ENCODE results near the gene ENPEP.

The ENPEP gene

DNA sequence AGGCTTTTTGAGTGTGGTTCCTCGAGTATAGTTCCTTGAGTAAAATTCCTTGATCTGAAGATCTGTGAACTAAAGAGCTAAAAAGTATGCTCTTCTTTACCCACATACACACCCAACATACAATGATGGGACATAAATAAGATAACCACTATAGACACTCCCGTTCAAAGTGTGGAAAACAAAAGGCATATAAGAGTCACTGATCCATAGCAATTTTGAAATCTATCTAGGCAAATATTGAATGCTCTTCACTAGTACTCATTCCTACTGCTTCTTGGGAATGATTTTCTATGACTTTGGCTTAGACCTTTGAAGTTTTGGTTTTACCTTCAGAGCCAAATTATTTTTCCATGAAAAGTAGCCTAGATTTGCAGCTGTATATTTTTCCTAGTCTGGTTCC lies 120.5 kb downstream of the ENPEP start:
- DNase-seq (ENCODE audit: low read depth in 1 of 2, low spot score in 1 of 2): no peak

DNA sequence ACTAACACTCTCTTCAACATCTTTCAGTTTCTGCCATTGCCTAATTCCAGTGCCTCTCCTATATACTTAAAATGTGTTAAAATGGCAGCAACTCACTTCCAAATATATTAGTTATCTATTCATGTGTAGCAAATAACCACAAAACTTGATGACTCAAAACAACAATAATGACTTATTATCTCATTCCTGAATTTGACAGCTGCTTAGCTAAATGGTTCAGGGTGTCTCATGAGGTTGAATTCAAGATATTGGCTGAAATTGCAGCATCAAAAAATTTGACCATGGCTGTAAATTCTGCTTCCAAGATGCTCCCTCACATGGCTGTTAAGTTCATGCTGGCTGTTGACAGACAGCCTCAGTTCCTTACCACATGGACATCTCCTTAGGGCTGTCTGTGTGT lies 121.6 kb downstream of the ENPEP start:
- DNase-seq (ENCODE audit: low read depth in 1 of 2, low spot score in 1 of 2): no peak

DNA sequence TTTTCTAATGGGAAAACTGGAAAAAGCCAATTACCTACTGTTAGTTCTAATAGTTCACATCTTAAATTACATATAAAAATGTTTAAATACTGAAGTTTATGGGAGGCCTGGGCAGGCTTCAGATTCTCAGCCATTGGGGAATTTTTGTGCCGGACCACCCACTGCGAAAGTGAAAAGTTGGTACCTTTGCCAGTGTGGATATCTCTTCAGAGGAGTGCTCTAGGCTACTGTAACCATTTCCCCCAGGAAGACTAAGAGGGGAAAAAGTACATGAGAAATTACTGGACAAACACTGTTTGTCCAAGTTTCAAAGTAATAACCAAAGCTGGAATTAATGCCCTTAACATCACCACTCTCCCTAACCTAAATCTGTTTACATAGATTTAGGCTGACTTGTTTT lies 126.1 kb downstream of the ENPEP start:
- DNase-seq (ENCODE audit: low read depth in 1 of 2, low spot score in 1 of 2): no peak

DNA sequence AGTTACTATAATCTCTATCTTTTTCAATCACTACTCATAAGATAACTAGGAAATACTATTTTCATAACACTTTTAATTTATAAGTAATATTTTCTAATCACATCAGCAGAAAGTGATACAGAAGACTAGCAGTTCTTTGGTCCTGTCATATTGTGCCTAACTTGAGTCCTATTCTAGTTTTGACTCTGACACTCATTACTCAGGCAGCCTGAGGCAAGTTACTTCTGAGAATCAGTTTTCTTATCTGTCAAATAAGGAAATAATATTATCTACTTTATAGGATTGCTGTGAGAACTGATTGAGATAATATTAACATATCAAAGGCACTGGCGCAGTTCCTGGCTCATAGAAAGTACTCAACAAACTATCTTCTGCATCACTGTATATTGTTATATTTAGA lies 129.1 kb downstream of the ENPEP start:
- DNase-seq (ENCODE audit: low read depth in 1 of 2, low spot score in 1 of 2): no peak

DNA sequence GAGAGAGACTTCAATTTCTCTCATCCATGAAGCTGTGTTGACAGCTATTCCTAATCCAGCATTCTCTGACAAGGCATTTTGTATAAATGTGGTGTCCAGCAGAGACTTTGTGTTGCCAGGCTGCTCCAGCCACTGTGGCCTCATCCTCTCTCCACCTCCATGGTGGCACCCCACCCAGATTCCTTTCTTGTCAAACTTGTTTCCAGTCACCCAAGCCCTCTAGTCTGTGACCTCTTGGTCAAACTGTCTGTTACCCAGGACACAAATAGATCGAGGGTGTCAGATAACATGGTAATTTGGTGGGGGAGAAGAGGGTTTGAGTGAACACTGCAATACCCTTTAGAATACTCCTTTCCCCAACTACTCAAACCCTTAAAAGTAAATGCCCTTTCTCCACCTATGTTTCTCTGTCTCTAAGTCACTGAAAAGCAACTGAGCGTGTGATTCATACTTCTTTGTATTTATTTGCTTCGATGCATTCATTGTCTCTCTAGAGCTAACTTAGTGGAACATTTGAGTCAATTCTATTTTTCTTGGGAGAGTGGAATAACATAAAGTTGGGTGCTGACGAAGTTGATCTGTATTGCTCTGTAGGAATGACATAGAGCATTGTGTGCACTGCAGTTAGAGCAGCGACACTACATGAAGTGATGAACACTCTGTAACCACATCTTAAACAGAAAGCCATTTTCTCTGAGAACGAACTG lies 133.2 kb downstream of the ENPEP start:
- no peak for DNase-seq (ENCODE audit: low read depth in 1 of 2, low spot score in 1 of 2)

DNA sequence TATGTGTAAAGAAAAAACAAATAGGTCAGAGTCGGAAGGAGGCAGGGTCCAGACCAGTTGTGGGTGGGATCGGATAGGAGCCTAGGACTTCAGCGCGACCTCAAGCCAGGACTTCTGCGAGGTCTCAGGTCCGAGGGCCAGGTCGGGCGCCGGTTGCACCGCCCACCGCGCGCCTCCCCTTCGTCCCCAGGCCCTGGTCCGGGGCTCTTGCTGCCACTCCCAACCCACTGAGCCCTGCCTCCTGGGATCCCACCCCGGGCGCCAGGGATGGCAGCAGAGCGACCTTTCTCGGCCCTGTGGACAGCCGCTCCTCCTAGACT lies 134.6 kb downstream of the ENPEP start:
- no peak for DNase-seq (ENCODE audit: low read depth in 1 of 2, low spot score in 1 of 2)

DNA sequence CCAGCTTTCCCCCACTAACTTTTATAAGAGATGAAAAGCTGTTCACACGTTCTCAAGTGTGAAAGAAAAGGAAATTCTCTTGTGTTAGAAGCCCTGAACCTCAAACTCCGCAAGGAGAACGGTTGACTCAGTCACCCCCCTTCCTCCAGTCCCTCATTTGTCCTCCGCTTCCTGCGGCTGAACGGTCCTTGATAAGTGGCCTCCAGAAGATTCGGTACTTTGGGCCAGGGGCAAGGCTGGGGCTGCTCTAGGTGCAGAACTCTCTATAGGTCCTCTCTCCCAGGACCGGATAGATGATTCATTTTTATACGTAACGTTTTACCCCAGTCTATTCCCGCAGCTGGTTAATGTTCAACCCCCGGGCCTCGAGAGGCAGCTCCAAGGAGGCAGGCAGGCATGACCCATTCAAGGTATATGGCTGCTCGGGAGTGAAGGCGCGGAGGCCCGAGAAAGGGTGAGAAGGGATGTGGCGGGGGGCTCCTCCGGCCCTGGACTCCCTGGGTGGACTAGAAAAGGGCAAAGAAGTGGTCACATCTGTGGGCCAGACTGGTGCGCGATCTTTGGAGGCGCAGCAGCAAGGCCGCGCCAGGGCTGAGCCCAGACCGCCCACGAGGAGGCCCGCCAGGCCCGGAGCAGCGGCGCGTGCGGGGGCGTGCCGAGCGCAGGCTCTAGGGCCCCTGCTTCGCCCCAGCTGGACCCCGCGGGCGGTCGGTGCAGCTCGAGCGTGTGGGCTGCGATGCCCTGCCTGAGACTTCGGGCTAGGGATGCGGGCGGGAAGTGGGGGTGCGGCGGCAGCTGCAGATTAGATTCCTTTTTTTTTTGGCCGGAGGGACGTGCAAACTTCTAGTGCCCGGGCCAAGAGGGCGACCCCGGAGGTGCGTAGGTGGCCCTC lies 135.2 kb downstream of the ENPEP start:
- no peak for DNase-seq (ENCODE audit: low read depth in 1 of 2, low spot score in 1 of 2)

DNA sequence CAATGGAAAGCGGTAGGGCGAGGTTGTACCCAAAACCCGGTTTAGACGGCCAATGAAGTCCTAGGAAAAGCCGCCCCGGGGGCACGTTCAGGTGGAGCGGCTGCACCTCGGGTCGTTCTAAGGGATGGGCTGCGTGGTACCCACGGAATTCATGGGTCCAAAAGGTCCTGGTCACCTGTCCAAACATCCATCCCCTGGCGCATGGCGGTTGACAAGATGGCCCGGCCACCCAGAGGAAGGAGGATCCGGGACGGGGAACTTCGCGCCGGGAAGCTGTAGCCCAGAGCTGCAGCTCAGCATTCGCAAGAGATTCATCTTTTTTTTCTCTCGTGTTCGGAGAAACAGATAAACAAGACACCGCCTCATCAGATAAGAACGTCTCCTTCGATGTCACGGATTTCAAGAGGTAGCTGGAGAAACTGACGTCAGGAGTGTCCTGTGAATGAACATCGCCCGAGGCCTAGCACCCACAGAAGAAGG lies 136.1 kb downstream of the ENPEP start:
- DNase-seq (ENCODE audit: low read depth in 1 of 2, low spot score in 1 of 2): no peak

DNA sequence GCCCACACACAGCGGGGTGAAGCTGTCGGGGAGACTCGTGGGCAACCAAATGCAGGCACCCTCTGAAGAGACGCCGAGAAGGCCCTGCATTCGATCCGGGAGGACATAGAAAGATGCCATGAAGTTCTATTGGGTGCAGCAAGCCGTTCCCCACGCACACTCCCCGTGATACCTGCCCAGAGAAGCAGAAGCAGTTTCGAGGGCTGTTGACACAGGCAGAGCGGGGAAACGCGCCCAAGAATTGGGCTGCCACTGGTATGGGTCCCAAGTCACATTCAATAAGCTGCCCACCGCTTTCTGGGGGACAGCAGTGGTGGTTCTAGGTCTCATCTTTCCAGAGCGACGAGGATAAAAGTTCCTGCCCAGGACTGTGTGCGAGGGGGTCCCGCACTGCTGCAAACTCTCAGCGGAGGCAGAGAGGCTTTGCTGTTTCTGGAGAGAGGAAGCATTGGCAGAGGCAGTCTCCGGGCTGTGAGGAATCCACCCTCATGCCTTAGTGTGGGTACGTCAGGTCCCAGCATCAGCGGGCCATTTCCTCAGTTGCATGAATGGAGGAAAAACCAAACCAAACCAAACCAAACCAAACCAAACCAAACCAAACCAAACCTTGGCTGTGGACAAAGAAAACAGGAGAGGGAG lies 136.8 kb downstream of the ENPEP start:
- no peak for DNase-seq (ENCODE audit: low read depth in 1 of 2, low spot score in 1 of 2)

DNA sequence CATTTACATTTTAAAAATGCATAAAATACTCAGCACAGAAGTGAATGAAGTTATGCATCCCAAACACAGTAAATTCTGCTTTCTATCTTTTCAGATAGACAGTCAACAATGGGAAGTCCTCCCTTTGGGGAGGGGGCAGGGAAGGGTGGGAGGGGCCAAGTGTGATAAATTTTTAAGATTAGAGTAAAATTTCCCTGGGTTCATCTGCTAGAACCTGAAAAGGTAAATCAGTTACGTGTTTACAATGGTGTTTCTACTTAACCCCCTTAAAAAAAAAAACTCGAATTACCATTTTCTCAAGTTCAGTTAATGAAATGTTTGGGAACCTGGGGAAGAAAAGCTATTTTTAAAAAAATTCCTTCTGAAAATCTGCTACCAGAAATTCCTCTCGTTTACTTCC lies 137.8 kb downstream of the ENPEP start:
- no peak for DNase-seq (ENCODE audit: low read depth in 1 of 2, low spot score in 1 of 2)

DNA sequence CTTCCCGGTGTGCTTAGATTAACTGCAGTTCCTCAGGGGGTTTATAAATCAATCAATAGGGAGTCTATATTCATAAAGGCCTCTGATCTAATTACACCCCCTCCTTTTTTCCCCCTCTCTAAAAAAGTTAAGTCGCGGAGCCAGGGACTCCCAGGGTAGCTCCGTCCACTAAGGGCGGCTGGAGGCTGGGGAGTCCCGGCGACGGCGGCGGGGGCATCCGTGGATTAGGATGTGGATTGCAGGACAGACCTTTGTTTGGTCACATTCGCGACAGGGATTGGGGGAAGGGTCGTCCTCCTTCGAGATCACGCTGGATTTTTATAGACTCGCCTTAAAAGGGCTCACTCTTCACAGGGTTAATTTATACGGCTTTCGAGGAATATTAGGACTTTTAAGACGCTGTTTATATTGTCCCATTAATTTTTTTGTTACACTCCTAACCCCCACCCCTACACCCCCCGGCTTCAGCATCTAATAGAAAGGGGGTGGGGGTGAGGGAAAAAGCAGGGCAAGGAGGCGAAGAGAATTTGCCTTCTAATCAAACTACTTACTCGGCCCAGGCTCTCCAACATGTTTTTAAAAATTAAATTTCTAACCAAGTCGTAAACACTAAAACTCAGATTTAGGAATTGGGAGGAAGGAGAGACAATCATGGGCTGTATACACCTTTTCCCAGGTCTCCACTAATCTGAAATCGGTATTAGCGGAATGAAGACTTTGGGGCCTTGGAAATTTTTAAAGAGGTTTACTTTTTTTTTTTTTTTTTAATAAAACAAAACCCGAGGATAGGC lies 138.4 kb downstream of the ENPEP start:
- no peak for DNase-seq (ENCODE audit: low read depth in 1 of 2, low spot score in 1 of 2)
